GM23338 (cell line): ENCODE data around the gene MTA1.

ENCODE experiments used
- CTCF ChIP-seq, 2 experiments: fragments of 200-600 bp in 1 of 2; sonication (generic) in 1 of 2; conservative IDR thresholded peaks; 2 replicates each; pipeline versions ENCODE4 v1.5.1 to v1.6.1; 2016 to 2017; ENCODE audit warnings: antibody characterized with exemption in 2 of 2, low read depth in 2 of 2, mild to moderate bottlenecking in 2 of 2, moderate library complexity in 1 of 2
- EZH2 ChIP-seq: fragments of 200-600 bp; sonication (generic); IDR thresholded peaks from one replicate; pipeline ENCODE4 v1.8.0; 2017; ENCODE audit warnings: antibody characterized with exemption, mild to moderate bottlenecking, low read depth; ENCODE audit not compliant: unreplicated experiment
- EZH2phosphoT487 ChIP-seq: fragments of 200-600 bp; sonication (generic); IDR thresholded peaks from one replicate; pipeline ENCODE4 v1.8.1; 2018; ENCODE audit warnings: antibody characterized with exemption; ENCODE audit not compliant: unreplicated experiment
- POLR2AphosphoS5 ChIP-seq: IDR thresholded peaks from 2 replicates; pipeline ENCODE4 v1.6.1; 2016; ENCODE audit warnings: antibody characterized with exemption, low read depth
- REST ChIP-seq: IDR thresholded peaks from one replicate; pipeline ENCODE4 v1.6.1; 2018; ENCODE audit warnings: antibody characterized with exemption; ENCODE audit not compliant: unreplicated experiment
- ZNF114 ChIP-seq: fragments of 250-450 bp; sonication (Bioruptor Pico); IDR thresholded peaks from 2 replicates; pipeline ENCODE4 v1.5.0; 2020; ENCODE audit warnings: mild to moderate bottlenecking, moderate library complexity

- TF ChIP-seq EZH2: no peak
- TF ChIP-seq CTCF (conservative IDR thresholded peaks at IDR 0.05; ENCODE audit: low read depth in 2 of 2): no peak
- TF ChIP-seq POLR2AphosphoS5: no peak
- TF ChIP-seq EZH2phosphoT487: no peak
- TF ChIP-seq ZNF114 (CRISPR knock-in tag): no peak
- TF ChIP-seq REST: no peak
Observed at GRCh38 chr14:105408592-105408991, 11.0 kb upstream of the MTA1 start.
